Activated CD8-positive, alpha-beta memory T cell treated with anti-CD3 and anti-CD28 coated beads, Interleukin-2, amount 50 U/mL, for 24 hours (primary cell): ENCODE results near the gene SBDS.
"Not testable (repeated sequence)": the region's sequence is repeated elsewhere in the genome, so short reads cannot be mapped to it uniquely, and the experiment has no call there.

Source experiments
- DNase-seq: peaks from one replicate; pipeline ENCODE4 v3.0.0-alpha.2; 2020; ENCODE audit errors: extremely low read depth

SBDS gene

GRCh38 chr7:66994691-66995049 lies 716 bp downstream of the SBDS start:
- peak; percentile 10 for DNase-seq

DNA sequence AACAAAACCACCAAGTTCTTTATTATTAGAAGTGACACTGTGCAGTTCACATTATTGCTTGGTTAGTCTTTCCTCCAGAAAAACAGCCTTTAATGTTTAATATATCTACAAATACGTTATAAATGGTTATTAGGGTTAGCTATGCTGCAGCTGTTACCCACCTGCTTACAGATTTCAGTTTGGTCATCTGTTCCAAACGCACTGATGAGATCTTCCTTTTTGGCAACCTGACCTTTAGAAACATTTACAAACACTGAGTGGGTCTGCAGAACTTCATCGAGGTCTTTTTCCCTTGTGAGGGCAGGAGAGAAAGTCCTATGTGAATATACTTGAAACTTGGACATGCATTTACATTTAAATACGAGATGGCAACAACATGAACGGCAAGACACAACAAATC lies 1.3 kb downstream of the SBDS start:
- DNase-seq: not testable (repeated sequence)

DNA sequence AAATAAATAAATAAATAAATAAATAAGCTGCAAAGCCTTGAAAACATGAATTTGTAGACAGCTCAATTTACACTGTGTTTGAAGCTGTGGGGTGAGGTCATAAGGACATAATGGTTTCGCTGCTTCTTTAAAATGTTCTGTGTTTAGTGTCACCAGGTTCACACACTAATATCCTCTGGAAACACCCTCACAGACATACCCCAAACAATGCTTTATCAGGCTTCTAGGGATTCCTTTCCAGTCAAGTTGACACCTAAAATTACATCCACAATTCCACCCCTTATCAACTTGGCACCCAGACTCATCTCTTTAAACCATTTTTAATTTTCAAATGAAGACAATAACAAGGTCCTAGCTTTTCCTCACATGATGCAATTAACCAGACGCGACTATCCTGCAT lies 5.8 kb downstream of the SBDS start:
- DNase-seq: not testable (repeated sequence)

GRCh38 chr7:66980336-66980735 lies 15.1 kb downstream of the SBDS start:
- not testable (repeated sequence) for DNase-seq

GRCh38 chr7:66979013-66979412 lies 16.4 kb downstream of the SBDS start:
- DNase-seq: not testable (repeated sequence)

- DNase-seq: not testable (repeated sequence)
Measured at GRCh38 chr7:66978312-66978711, 17.1 kb downstream of the SBDS start.

- no peak for DNase-seq
Measured at GRCh38 chr7:66974986-66975590, 20.3 kb downstream of the SBDS start.

GRCh38 chr7:66970310-66970709 lies 25.1 kb downstream of the SBDS start:
- no peak for DNase-seq

DNA sequence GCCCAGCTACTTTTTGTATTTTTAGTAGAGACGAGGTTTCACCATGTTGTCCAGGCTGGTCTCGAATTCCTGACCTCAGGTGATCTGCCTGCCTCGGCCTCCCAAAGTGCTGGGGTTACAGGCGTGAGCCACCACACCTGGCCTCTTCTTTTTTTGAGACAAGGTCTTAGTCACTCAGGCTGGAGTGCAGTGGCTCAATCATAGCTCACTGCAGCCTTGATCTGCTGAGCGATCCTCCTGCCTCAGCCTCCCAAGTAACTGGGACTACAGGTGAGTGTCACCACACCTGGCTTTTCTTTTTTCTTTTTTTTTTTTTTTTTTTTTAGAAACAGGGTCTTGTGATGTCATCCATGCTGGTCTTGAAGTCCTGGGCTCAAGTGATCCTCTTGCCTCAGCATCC lies 26.4 kb downstream of the SBDS start:
- DNase-seq: not testable (repeated sequence)

- DNase-seq: no peak
Measured at GRCh38 chr7:66967029-66967428, 28.4 kb downstream of the SBDS start.

DNA sequence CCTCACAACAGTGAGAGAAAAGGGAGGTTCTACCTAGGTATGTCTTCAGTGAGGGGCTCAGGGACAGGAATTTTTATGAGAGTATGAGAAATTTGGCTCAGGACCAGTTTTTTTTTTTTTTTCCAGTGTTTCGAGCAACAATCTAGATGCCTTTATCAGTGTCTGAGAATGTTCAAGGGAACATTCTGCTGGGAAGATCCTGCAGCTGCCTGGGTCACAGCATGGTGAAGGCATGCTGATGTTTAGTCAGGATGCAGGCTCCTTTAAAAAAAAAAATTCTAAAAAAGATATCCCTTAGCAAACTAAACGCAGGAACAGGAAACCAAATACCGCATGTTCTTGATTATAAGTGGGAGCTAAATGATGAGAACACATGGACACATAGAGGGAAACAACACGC lies 31.0 kb downstream of the SBDS start:
- no peak for DNase-seq

- no peak for DNase-seq
Measured at GRCh38 chr7:66961096-66961495, 34.3 kb downstream of the SBDS start.

GRCh38 chr7:66960192-66960591 lies 35.2 kb downstream of the SBDS start:
- DNase-seq: no peak

DNA sequence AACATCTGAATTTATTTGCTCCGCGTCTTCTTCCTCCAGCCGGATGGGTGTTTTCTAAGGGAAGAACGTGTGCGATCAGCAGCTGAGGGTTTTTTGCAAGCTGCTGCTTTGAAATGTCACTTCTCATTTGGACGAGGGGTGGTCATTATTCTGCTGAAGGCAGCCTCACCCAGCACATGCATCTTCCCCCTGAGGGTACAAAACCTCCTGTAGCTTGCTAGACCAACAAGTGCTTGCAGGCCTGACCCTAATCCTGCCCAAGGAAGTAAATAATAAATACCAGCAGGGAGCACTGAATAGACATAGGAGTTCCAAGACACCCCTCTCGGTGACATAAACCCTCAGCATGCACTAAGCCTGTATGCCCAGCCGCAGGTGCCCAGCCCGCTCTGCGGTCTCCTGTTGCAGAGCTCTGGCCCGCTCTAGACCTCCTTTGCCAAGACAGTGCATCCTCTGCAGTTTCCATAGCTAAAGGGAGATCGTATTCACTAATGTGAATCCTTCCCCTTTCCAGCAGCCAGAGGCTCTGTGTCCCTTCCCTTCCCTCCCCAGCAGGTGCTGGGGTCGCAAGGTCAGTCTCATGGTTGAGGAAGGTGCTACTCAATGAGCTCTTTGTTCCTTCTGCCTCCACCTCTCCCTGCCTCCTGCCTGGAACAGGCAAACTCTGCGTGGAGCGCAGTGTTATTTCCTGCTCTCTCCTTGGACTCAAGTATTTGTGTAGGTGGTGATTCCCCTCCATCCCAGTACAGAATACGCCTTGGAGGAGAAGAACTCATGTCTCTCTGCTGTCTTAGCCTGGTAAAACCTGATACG lies 36.6 kb downstream of the SBDS start:
- DNase-seq: no peak

DNA sequence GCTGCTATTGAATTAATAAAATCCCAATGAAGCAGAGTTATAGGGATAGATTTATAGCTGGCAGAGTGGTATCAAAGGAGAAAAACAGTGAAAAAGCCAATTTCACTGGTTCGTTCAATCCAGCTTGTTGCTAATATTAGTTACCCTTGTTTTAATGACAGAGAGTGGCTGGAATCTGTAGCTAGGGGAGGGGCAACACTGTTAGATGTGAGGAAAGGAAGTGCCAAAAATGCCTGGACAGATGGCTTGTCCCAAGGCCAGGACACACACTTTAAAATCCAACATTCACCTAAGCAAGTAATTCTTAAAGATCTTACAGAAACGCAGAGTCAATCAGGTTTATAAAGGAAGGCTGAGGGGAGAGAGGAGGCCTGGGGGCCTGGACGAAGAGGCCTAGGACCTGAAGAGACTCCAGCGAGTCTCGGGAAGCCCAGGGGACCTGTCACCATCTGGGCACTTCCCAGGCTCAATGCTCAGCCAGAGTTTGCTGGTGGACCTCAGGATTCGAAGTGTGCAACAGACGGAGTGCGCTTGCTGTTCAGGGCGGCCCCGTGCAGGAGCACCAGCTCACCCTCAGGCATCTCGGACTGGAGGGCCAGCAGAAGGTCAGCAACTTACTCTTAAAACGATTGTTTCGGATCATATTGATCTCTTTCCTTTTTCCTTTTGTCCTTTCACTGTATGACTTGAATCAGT lies 37.6 kb downstream of the SBDS start:
- DNase-seq: no peak

GRCh38 chr7:66953044-66953427 lies 42.4 kb downstream of the SBDS start:
- DNase-seq: no peak

- no peak for DNase-seq
Measured at GRCh38 chr7:66952343-66953043, 42.9 kb downstream of the SBDS start.

- no peak for DNase-seq
Measured at GRCh38 chr7:66950763-66951162, 44.6 kb downstream of the SBDS start.

- DNase-seq: no peak
Measured at GRCh38 chr7:66950311-66950710, 45.1 kb downstream of the SBDS start.

GRCh38 chr7:66948480-66949109 lies 46.8 kb downstream of the SBDS start:
- no peak for DNase-seq

DNA sequence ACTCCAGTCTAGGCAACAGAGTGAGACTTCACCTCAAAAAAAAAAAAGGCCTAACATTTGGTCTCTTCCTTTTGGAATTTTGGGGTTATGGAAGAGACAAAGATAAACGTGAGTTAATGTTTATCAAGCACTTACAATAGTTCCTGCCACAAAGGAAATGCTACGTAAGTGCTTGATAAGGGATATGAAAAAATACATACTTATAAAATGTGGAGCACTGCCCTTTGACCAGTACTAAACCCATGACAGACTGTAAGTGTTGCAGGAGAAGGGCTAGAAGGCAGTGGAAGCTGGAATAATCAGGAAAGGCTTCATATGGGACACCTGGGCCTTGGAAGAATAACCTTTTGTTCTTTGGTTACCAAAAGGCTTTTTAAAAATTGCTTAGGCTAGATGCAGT lies 48.8 kb downstream of the SBDS start:
- no peak for DNase-seq

- no peak for DNase-seq
Measured at GRCh38 chr7:66939325-66939724, 56.1 kb downstream of the SBDS start.
